Memory B cell (primary cell): Measurements from ENCODE around the gene CNOT10.
"Not testable (repeated sequence)": the region's sequence is repeated elsewhere in the genome, so short reads cannot be mapped to it uniquely, and the experiment has no call there.

Experiments used
- ATAC-seq: fragments of 150-1000 bp; cut with Tn5 transposase; 2 replicates; pipeline ENCODE4 v1.10.0; 2021; ENCODE audit warnings: low read depth, mild to moderate bottlenecking, moderate library complexity
- DNase-seq, 2 donors: peaks; one replicate each; pipeline ENCODE4 v3.0.0; 2022; ENCODE audit warnings: low spot score in 2 of 2
- H3K27ac Mint-ChIP-seq: one replicate; pipeline ENCODE4 v1.8.0; 2022; ENCODE audit warnings: mild to moderate bottlenecking, moderate library complexity, mixed read lengths
- H3K27me3 Mint-ChIP-seq: one replicate; pipeline ENCODE4 v1.8.0; 2022; ENCODE audit warnings: mixed read lengths
- H3K36me3 Mint-ChIP-seq: one replicate; pipeline ENCODE4 v1.8.0; 2022; ENCODE audit warnings: mild to moderate bottlenecking, mixed read lengths
- H3K4me1 Mint-ChIP-seq: one replicate; pipeline ENCODE4 v1.8.0; 2022; ENCODE audit warnings: mixed read lengths
- H3K4me3 Mint-ChIP-seq: one replicate; pipeline ENCODE4 v1.8.0; 2022; ENCODE audit warnings: mild to moderate bottlenecking, moderate library complexity, mixed read lengths
- H3K9me3 Mint-ChIP-seq: one replicate; pipeline ENCODE4 v1.8.0; 2022; ENCODE audit warnings: mixed read lengths

The CNOT10 gene

DNA sequence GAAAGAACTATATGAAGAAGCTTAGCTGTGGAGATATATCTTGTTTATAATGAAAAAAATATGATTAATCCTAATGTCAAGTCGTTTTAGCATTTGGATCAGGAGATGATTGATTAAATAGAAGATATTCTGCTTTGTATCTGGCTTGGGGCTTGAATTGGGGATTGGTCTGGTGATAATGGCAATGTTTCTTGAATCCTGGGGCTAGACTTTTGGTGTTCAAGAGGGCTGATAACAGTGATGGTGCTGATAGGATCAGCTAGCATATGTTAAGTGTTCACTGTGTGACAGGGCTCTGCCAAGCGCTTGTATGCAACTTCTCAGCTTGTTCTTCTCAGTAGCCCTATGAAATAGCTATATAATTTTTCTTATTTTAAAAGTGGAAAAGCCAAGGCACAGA lies 20.2 kb downstream of the CNOT10 start:
- H3K27ac Mint-ChIP-seq, result no peak overlapping the region
- H3K4me3 Mint-ChIP-seq, result no peak overlapping the region
- H3K4me1 Mint-ChIP-seq, result peaks cover 15% of the 10 kb centered on the region
- peaks cover 17% of the 10 kb centered on the region for H3K36me3 Mint-ChIP-seq
- no peaks in the 10 kb centered on the region for H3K27me3 Mint-ChIP-seq
- no peaks in the 10 kb centered on the region for H3K9me3 Mint-ChIP-seq
- no peak for DNase-seq
- no peak for ATAC-seq

GRCh38 chr3:32706348-32707025 lies 21.5 kb downstream of the CNOT10 start:
- ATAC-seq, result no peak

DNA sequence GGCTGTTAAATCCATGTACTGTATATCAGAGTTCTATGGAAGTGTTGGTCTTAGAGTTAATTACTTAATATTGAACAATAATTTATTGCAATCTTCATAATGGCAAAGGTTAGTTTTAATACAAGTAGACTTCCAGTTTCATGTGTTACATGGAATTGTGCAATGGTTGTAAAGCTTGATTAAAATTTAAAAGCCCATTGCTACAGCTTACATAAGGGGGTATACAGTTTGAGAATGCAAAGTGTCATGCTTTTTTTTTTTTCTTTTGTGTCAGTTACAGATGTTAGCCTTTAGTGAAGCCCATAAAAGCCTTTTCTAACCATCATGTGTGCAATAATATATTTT lies 22.0 kb downstream of the CNOT10 start:
- H3K9me3 Mint-ChIP-seq, result no peaks in the 10 kb centered on the region
- H3K4me3 Mint-ChIP-seq, result no peak overlapping the region
- H3K36me3 Mint-ChIP-seq, result peaks cover 26% of the 10 kb centered on the region
- no peaks in the 10 kb centered on the region for H3K27me3 Mint-ChIP-seq
- no peak for DNase-seq
- ATAC-seq, result no peak
- peaks cover 8% of the 10 kb centered on the region for H3K4me1 Mint-ChIP-seq
- no peak overlapping the region for H3K27ac Mint-ChIP-seq

More at GRCh38 chr3:32706348-32707025, 21.5 kb downstream of the CNOT10 start:
- H3K27me3 Mint-ChIP-seq, result no peaks in the 10 kb centered on the region
- peaks cover 24% of the 10 kb centered on the region for H3K36me3 Mint-ChIP-seq
- no peak for DNase-seq
- peaks cover 10% of the 10 kb centered on the region for H3K4me1 Mint-ChIP-seq
- H3K9me3 Mint-ChIP-seq, result no peaks in the 10 kb centered on the region
- H3K27ac Mint-ChIP-seq, result peak overlapping the region; percentile 45
- no peak overlapping the region for H3K4me3 Mint-ChIP-seq

GRCh38 chr3:32708672-32709283 lies 23.8 kb downstream of the CNOT10 start:
- Mint-ChIP-seq H3K9me3 (no peaks in the 10 kb centered on the region), H3K27ac (no peak overlapping the region), H3K36me3 (peaks cover 29% of the 10 kb centered on the region), H3K4me3 (no peak overlapping the region), H3K27me3 (no peaks in the 10 kb centered on the region), H3K4me1 (peaks cover 3% of the 10 kb centered on the region)
- ATAC-seq, result no peak
- DNase-seq, result no peak

- no peak overlapping the region for H3K27ac Mint-ChIP-seq
Measured at GRCh38 chr3:32709346-32709745, 24.4 kb downstream of the CNOT10 start.

DNA sequence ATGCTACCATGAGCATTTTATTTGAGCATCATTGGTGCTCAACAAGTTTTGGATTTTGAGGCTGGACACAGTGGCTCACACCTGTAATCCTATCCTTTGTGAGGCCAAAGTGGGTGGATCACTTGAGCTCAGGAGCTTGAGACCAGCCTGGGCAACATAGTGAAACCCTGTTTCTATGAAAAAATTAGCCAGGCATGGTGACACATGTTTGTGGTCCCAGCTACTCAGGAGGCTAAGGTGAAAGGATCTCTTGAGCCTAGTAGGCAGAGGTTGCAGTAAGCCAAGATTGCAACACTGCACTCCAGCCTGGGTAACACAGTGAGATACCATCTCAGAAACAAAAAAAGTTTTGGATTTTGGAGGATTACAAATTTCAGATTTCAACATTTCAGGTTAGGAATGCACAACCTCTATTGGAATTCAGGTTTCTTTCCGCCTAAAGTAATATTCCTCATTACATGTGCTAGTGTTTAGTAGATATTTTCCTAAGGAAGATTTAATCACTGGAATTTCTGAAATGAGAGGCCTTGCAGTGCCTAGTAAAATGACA lies 27.6 kb downstream of the CNOT10 start:
- Mint-ChIP-seq H3K4me1 (no peaks in the 10 kb centered on the region), H3K4me3 (no peak overlapping the region), H3K27me3 (no peaks in the 10 kb centered on the region), H3K36me3 (peaks cover 32% of the 10 kb centered on the region), H3K9me3 (no peaks in the 10 kb centered on the region), H3K27ac (no peak overlapping the region)
- DNase-seq (no peak), ATAC-seq (no peak)

More at GRCh38 chr3:32709346-32709745, 24.4 kb downstream of the CNOT10 start:
- Mint-ChIP-seq H3K4me3 (no peak overlapping the region), H3K36me3 (peaks cover 29% of the 10 kb centered on the region), H3K9me3 (no peaks in the 10 kb centered on the region), H3K4me1 (peaks cover 3% of the 10 kb centered on the region), H3K27me3 (no peaks in the 10 kb centered on the region)
- DNase-seq (no peak), ATAC-seq (no peak)

DNA sequence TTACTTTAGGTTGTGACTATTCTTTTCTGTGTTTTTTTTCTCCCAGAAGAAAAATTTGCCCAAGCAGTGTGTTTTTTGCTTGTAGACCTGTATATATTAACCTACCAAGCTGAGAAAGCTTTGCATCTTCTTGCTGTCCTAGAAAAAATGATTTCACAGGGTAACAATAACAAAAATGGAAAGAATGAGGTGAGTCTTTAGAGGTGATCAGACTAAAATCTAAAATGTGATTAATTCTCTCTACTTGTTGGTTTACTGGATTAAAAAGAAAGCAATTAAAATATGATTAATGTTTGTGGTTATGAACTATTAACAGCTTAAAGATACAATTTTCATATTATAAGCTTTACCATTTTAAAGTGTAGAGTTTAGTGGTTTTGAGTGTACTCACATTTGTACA lies 28.2 kb downstream of the CNOT10 start:
- Mint-ChIP-seq H3K36me3 (peaks cover 31% of the 10 kb centered on the region), H3K4me1 (no peaks in the 10 kb centered on the region), H3K4me3 (no peak overlapping the region), H3K27me3 (no peaks in the 10 kb centered on the region), H3K9me3 (no peaks in the 10 kb centered on the region), H3K27ac (no peak overlapping the region)
- DNase-seq (no peak), ATAC-seq (no peak)

- Mint-ChIP-seq H3K36me3 (peaks cover 17% of the 10 kb centered on the region), H3K27me3 (no peaks in the 10 kb centered on the region), H3K9me3 (no peaks in the 10 kb centered on the region), H3K4me1 (no peaks in the 10 kb centered on the region), H3K27ac (no peak overlapping the region), H3K4me3 (no peak overlapping the region)
- ATAC-seq (no peak), DNase-seq (no peak)
Measured at GRCh38 chr3:32719335-32719734, 34.3 kb downstream of the CNOT10 start.

DNA sequence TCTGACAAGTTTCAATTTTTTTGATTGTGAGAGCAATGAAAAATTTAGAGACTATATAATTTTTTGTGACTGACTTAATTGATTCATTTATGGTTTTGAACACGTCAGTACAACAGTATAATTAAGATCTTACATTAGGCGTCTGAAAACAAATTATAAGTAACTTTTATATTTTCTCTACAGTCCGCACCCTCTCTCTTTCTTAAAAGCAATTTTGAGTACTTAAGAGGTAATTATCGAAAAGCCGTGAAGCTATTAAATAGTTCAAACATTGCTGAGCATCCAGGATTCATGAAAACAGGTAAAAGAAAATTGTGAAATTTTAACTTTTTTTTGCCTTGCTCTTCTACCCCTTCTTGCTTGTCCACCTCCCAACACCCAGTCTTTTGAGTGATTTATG lies 34.9 kb downstream of the CNOT10 start:
- DNase-seq (no peak), ATAC-seq (no peak)
- H3K4me3 Mint-ChIP-seq, result no peak overlapping the region
- no peaks in the 10 kb centered on the region for H3K27me3 Mint-ChIP-seq
- H3K36me3 Mint-ChIP-seq, result peaks cover 16% of the 10 kb centered on the region
- no peaks in the 10 kb centered on the region for H3K4me1 Mint-ChIP-seq
- no peaks in the 10 kb centered on the region for H3K9me3 Mint-ChIP-seq
- H3K27ac Mint-ChIP-seq, result no peak overlapping the region

DNA sequence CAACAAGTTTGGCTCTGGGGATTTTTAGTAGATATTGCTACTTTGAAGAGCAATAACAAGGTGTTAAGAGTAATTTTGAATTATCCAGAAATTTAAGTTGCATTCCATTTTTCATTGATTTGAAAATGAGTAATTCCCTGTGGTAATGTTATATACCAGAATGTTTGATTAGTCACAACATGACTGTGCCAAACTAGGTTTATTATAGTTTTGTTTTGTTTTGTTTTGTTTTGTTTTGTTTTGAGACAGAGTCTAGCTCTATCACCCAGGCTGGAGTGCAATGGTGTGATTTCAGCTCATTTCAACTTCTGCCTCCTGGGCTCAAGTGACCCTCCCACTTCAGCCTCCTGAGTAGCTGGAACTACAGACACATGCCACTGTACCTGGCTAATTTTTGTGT lies 40.7 kb downstream of the CNOT10 start:
- no peak for ATAC-seq
- Mint-ChIP-seq H3K4me3 (no peak overlapping the region), H3K9me3 (no peaks in the 10 kb centered on the region), H3K36me3 (peaks cover 20% of the 10 kb centered on the region), H3K27ac (no peak overlapping the region), H3K27me3 (no peaks in the 10 kb centered on the region), H3K4me1 (peaks cover 2% of the 10 kb centered on the region)
- no peak for DNase-seq

DNA sequence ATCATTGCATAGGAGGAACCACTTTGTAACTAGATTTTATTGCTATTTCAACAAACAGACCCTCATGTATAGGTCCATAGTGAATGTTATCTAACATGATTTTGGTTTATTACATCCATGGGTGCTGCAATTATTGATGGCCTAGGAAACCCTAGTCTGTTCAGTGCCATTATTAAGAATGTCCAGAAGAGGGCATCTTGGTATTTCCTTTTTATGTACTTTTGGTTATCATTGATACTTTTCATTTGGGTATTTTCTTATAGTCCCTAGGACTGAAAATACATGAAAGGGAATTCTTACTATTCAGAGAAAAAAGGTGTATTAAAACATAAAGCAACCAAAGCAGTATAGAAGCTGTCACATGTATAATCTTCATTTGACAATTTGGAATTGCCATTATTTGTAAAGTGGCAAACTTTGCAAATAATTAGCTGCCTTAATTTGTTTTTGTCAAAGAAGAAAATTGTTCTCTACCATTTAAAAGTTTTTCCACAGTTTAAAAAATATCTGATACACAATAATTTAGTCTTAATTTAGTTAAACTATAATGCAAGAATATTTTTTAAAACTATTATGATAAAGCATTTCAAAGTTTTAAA lies 48.7 kb downstream of the CNOT10 start:
- no peak overlapping the region for H3K27ac Mint-ChIP-seq
- no peaks in the 10 kb centered on the region for H3K27me3 Mint-ChIP-seq
- peak; percentile 38 for ATAC-seq
- peaks cover 13% of the 10 kb centered on the region for H3K36me3 Mint-ChIP-seq
- no peak overlapping the region for H3K4me3 Mint-ChIP-seq
- peaks cover 2% of the 10 kb centered on the region for H3K4me1 Mint-ChIP-seq
- no peaks in the 10 kb centered on the region for H3K9me3 Mint-ChIP-seq
- no peak for DNase-seq

- Mint-ChIP-seq H3K36me3 (peaks cover 11% of the 10 kb centered on the region), H3K27ac (no peak overlapping the region), H3K4me1 (no peaks in the 10 kb centered on the region), H3K27me3 (no peaks in the 10 kb centered on the region), H3K9me3 (no peaks in the 10 kb centered on the region), H3K4me3 (no peak overlapping the region)
- ATAC-seq, result no peak
- DNase-seq, result no peak
Measured at GRCh38 chr3:32734756-32735155, 49.8 kb downstream of the CNOT10 start.

- H3K9me3 Mint-ChIP-seq, H3K27me3 Mint-ChIP-seq, H3K4me3 Mint-ChIP-seq, H3K4me1 Mint-ChIP-seq, H3K27ac Mint-ChIP-seq, DNase-seq, ATAC-seq: not testable (repeated sequence)
- peaks cover 14% of the 10 kb centered on the region for H3K36me3 Mint-ChIP-seq
Measured at GRCh38 chr3:32743470-32743869, 58.5 kb downstream of the CNOT10 start.

DNA sequence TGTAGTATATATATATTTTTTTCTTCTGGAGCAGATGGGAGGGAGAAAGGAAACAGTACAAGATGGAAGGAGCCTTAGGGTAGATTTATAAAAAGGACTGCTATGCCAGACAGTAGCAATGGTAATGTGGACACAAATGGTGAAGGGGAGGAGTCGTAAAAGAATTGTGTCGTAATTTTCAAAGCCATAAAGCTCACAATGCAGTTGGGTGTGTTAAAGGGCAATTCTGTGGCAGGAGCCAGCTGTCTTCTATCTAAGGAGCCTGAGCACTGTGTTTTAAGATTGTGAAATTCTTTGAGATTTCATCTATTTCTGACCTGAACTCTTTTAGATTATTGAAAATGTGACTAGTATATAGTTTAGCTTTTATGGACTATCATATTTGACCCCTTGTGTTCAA lies 58.9 kb downstream of the CNOT10 start:
- Mint-ChIP-seq H3K4me1 (no peaks in the 10 kb centered on the region), H3K36me3 (peaks cover 14% of the 10 kb centered on the region), H3K4me3 (no peak overlapping the region), H3K27me3 (no peaks in the 10 kb centered on the region), H3K9me3 (no peaks in the 10 kb centered on the region), H3K27ac (no peak overlapping the region)
- DNase-seq (no peak), ATAC-seq (no peak)
